Kidney (tissue), 14 donors: ENCODE measurements around the gene KCNH2. TPM values are rescaled to one million over a fixed set of nuclear protein-coding genes. Genes with fewer than 3 reads are reported as not detected.

Source experiments
- DNase-seq, 5 donors: peaks; one replicate each; pipeline ENCODE4 v3.0.0-alpha.2; 2013 to 2020
- FAIRE-seq: peaks from 2 replicates; lab custom pipeline; 2012; peaks lifted over from hg19 to GRCh38; lab: Jason Lieb, UNC
- H3K27ac ChIP-seq, 2 donors: one replicate each; pipeline ENCODE4 v1.7.0; 2013; ENCODE audit warnings: low read depth in 2 of 2, low read length in 2 of 2, inconsistent platforms in 1 of 2
- H3K27me3 ChIP-seq: one replicate; pipeline ENCODE4 v1.7.1; 2013; ENCODE audit warnings: low read length, inconsistent platforms; ENCODE audit not compliant: control insufficient read depth, insufficient read depth
- H3K36me3 ChIP-seq, 3 donors: one replicate each; pipeline versions ENCODE4 v1.7.0 to v1.7.1; 2013; ENCODE audit warnings: low read length in 3 of 3, control low read depth in 1 of 3, inconsistent platforms in 1 of 3; ENCODE audit not compliant: insufficient read depth in 3 of 3, control insufficient read depth in 2 of 3
- H3K4me1 ChIP-seq, 3 donors: one replicate each; pipeline versions ENCODE4 v1.7.0 to v1.7.1; 2013; ENCODE audit warnings: low read length in 3 of 3, inconsistent platforms in 1 of 3, low read depth in 1 of 3; ENCODE audit not compliant: control insufficient read depth in 2 of 3, insufficient read depth in 2 of 3
- H3K4me3 ChIP-seq, 3 donors: one replicate each; pipeline versions ENCODE4 v1.7.0 to v1.8.1; 2013; ENCODE audit warnings: low read length in 3 of 3, control low read depth in 1 of 3, inconsistent platforms in 1 of 3
- H3K9ac ChIP-seq, 3 donors: one replicate each; pipeline versions ENCODE4 v1.7.0 to v1.7.1; 2013; ENCODE audit warnings: low read length in 3 of 3, control low read depth in 1 of 3, inconsistent platforms in 1 of 3
- H3K9me3 ChIP-seq, 3 donors: one replicate each; pipeline versions ENCODE4 v1.7.0 to v1.7.1; 2013; ENCODE audit warnings: low read length in 3 of 3, control low read depth in 1 of 3, inconsistent platforms in 1 of 3; ENCODE audit not compliant: control insufficient read depth in 2 of 3, insufficient read depth in 1 of 3
- intact Hi-C: fragments of 100-400 bp; cut with DNase I; formaldehyde crosslinking; loops from one replicate; pipeline ENCODE4 v1.11.1; 2022
- polyA plus RNA-seq: library from polyadenylated mRNA; stranded (reverse); fragments of 350-450 nt; fragmentation: Illumina TruSeq; extraction: RNeasy Lipid Tissue Mini Kit (QIAGEN cat#74804); gene quantifications from one replicate; pipeline ENCODE4 v1.2.3, GENCODE V29; 2014; ENCODE audit warnings: low read depth, low replicate concordance; ENCODE audit not compliant: insufficient read depth
- total RNA-seq: library from RNA; stranded (reverse); fragmentation: NEBNext Ultra II Directional; extraction: Animal tissue kit (Norgen Biotek cat#: 25700); gene quantifications from one replicate; pipeline ENCODE4 v1.2.1, GENCODE V29; 2021
- TF ChIP-seq, protein P1 (sequence below): IDR thresholded peaks from 3 replicates; pipeline ENCODE4 v1.5.1; 2012; ENCODE audit warnings: mild to moderate bottlenecking, moderate library complexity, borderline replicate concordance; ENCODE audit not compliant: insufficient read depth; ENCODE audit errors: extremely low read depth
- donor health status: control.
- donor health status: control.
- donor health status: control.
- donor health status: control.
- donor health status: control.
- donor health status: DM: yes; HTN: yes; CAD: no.
- donor health status: Normal renal cell carcinoma (clear cell type).

Gene KCNH2
- total and polyA plus RNA-seq, 2 donors from 2014 or later = 1.3 to 1.5 TPM

DNA sequence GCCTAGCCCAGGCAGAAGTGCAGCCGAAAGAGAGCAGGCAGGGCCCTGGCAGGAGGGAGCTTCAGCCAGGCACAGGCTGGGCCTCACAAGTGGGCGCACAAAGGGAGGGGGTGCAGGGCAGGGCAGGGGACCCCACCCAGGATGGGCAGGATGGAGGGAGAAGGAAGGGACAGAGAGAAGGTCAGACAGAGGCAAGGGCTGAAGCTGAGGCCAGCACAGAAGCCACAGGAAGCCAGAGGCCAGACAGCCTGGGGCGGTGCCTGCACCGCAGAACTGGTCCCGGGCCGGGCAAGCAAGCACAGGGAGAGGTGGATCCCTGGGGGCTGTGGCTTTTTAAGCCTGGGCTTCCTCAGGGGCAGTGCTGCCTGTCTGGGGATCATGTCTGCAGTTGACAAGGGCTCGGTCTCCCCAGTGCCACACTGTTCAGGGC, 29.4 kb upstream of the KCNH2 start:
- TF ChIP-seq, protein P1, sequence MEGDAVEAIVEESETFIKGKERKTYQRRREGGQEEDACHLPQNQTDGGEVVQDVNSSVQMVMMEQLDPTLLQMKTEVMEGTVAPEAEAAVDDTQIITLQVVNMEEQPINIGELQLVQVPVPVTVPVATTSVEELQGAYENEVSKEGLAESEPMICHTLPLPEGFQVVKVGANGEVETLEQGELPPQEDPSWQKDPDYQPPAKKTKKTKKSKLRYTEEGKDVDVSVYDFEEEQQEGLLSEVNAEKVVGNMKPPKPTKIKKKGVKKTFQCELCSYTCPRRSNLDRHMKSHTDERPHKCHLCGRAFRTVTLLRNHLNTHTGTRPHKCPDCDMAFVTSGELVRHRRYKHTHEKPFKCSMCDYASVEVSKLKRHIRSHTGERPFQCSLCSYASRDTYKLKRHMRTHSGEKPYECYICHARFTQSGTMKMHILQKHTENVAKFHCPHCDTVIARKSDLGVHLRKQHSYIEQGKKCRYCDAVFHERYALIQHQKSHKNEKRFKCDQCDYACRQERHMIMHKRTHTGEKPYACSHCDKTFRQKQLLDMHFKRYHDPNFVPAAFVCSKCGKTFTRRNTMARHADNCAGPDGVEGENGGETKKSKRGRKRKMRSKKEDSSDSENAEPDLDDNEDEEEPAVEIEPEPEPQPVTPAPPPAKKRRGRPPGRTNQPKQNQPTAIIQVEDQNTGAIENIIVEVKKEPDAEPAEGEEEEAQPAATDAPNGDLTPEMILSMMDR = no peak
- peak in 1 of 5 donors; percentile 77 for DNase-seq
- Histone ChIP-seq H3K9ac (no peak overlapping the region), H3K27ac (peak overlapping the region in 1 of 2 donors; percentile 36), H3K9me3 (no peaks in the 10 kb centered on the region), H3K27me3 (no peaks in the 10 kb centered on the region), H3K4me3 (no peak overlapping the region), H3K36me3 (no peaks in the 10 kb centered on the region), H3K4me1 (peaks cover 0 to 9% (median 0%) of the 10 kb centered on the region in 3 donors)
- intact Hi-C loops = no loop called here
- no peak for FAIRE-seq

DNA sequence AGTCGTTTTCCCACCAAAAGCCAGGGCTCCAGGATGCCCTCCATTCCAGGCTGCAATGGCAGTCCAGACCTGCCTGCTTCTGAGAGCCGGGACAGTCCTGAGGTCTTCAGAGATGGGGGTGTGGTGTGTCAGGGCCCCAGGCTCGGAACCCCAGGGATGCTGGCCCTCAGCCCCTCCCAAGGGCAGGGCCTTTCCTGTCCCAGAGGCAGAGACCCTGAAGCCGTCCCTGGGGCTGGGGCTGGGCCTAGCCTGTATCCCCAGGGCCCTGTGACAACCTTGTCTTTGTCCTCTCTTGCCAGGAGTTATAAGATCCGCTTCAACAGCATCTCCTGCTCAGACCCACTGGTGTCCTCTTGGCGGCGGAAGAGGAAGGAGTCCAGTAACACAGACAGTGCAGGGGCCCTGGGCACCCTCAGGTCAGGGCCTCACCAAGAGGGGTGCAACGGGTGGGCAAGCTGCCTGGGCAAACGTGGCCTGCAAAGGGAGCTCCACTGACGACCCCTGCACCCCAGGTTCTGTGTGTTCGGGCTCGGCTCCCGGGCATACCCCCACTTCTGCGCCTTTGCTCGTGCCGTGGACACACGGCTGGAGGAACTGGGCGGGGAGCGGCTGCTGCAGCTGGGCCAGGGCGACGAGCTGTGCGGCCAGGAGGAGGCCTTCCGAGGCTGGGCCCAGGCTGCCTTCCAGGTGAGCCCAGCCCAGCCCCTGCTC, 28.6 kb upstream of the KCNH2 start:
- no peaks in the 10 kb centered on the region for H3K27me3 ChIP-seq
- no peak overlapping the region for H3K9ac ChIP-seq
- FAIRE-seq (no peak), DNase-seq (peak in 1 of 5 donors; percentile 72)
- H3K27ac ChIP-seq = peak overlapping the region in 1 of 2 donors; percentile 9
- H3K36me3 ChIP-seq = no peaks in the 10 kb centered on the region
- intact Hi-C loops = no loop called here
- no peak overlapping the region for H3K4me3 ChIP-seq
- peaks cover 0 to 7% (median 0%) of the 10 kb centered on the region in 3 donors for H3K4me1 ChIP-seq
- H3K9me3 ChIP-seq = no peaks in the 10 kb centered on the region
- TF ChIP-seq, protein P1 = no peak

DNA sequence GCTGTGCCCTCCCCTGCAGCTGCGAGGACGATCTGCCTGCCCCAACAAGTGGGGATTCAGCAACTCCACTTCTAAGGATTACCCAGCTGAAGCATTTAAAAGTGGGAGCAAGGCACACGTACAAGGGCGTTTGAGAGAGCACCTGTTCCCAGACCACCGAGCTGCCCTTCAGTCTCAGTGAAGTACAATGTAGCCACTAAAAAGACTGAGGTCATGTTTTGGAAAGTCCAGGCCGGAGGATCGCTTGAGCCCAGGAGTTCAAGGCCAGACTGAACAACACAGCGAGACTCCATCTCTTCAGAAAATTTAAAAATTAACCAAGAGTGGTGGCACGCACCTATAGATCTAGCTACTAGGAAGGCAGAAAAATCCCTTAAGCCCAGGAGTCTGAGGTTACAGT, 27.4 kb upstream of the KCNH2 start:
- DNase-seq (no peak), FAIRE-seq (no peak)
- H3K27me3 ChIP-seq = no peaks in the 10 kb centered on the region
- H3K4me3 ChIP-seq = no peak overlapping the region
- no peaks in the 10 kb centered on the region for H3K36me3 ChIP-seq
- intact Hi-C loops = no loop called here
- H3K27ac ChIP-seq = no peak overlapping the region
- TF ChIP-seq, protein P1 = no peak
- peaks cover 0 to 7% (median 0%) of the 10 kb centered on the region in 3 donors for H3K4me1 ChIP-seq
- no peaks in the 10 kb centered on the region for H3K9me3 ChIP-seq
- no peak overlapping the region for H3K9ac ChIP-seq

DNA sequence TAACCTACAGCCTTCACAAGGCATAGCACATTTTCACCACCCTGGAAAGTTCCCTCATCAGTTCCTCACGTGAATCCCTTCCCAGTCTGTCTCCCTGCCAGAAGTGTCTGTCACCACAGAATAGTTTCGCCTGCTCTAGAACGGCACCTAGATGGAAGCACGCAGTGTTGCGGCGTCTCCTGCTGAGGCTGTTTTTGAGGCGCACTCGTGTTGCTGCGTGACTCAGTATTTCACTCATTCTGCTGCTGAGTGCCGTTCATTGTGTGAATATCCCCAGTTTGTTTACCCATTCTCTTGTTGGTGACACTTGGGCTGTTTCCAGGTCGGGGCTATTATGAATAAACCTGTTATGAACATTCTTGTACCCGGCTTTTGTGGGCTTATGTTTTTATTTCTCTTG, 25.5 kb upstream of the KCNH2 start:
- no peak overlapping the region for H3K4me3 ChIP-seq
- no peaks in the 10 kb centered on the region for H3K36me3 ChIP-seq
- TF ChIP-seq, protein P1 = no peak
- no peak for FAIRE-seq
- peaks cover 0 to 5% (median 0%) of the 10 kb centered on the region in 3 donors for H3K4me1 ChIP-seq
- no peak overlapping the region for H3K9ac ChIP-seq
- no peak overlapping the region for H3K27ac ChIP-seq
- H3K27me3 ChIP-seq = no peaks in the 10 kb centered on the region
- no peak for DNase-seq
- intact Hi-C loops = no loop called here
- no peaks in the 10 kb centered on the region for H3K9me3 ChIP-seq
